GM18508 (cell line): Measurements from ENCODE around the gene ATRIP.
"Not testable (repeated sequence)": the region's sequence is repeated elsewhere in the genome, so short reads cannot be mapped to it uniquely, and the experiment has no call there.

Source experiments
- ATAC-seq: cut with Tn5 transposase; IDR thresholded peaks from one replicate; pipeline ENCODE4 v1.9.1; 2021; ENCODE audit warnings: moderate number of reproducible peaks; ENCODE audit not compliant: insufficient read depth, unreplicated experiment

The ATRIP gene

GRCh38 chr3:48446425-48447193 lies at the start of gene ATRIP:
ATRIP (plus strand) TSS chr3:48446737; CDS start chr3:48446846, 109 bp downstream.
- ATAC-seq: no peak

GRCh38 chr3:48397767-48398681 lies 48.5 kb upstream of the ATRIP start:
- no peak for ATAC-seq

- ATAC-seq: no peak
Measured at GRCh38 chr3:48398701-48399386, 47.7 kb upstream of the ATRIP start.

- ATAC-seq: no peak
Measured at GRCh38 chr3:48399387-48400172, 47.0 kb upstream of the ATRIP start.

GRCh38 chr3:48400824-48401433 lies 45.6 kb upstream of the ATRIP start:
- ATAC-seq: no peak

GRCh38 chr3:48401434-48401901 lies 45.1 kb upstream of the ATRIP start:
- ATAC-seq: not testable (repeated sequence)

GRCh38 chr3:48402281-48402732 lies 44.2 kb upstream of the ATRIP start:
- ATAC-seq: no peak

- ATAC-seq: no peak
Measured at GRCh38 chr3:48402907-48403306, 43.6 kb upstream of the ATRIP start.

GRCh38 chr3:48403533-48404439 lies 42.8 kb upstream of the ATRIP start:
- no peak for ATAC-seq

GRCh38 chr3:48404440-48405342 lies 41.8 kb upstream of the ATRIP start:
- ATAC-seq: no peak

- ATAC-seq: no peak
Measured at GRCh38 chr3:48405343-48405881, 41.1 kb upstream of the ATRIP start.

GRCh38 chr3:48405971-48406370 lies 40.6 kb upstream of the ATRIP start:
- ATAC-seq: no peak

GRCh38 chr3:48406443-48407431 lies 39.8 kb upstream of the ATRIP start:
- ATAC-seq: no peak

GRCh38 chr3:48407542-48408099 lies 38.9 kb upstream of the ATRIP start:
- no peak for ATAC-seq

- no peak for ATAC-seq
Measured at GRCh38 chr3:48408823-48409281, 37.7 kb upstream of the ATRIP start.
